Fibroblast of skin of scalp (primary cell): ENCODE results near the gene SLC9A9.

Experiments
- DNase-seq: peaks from one replicate; pipeline ENCODE4 v3.0.0-alpha.2; 2013

The SLC9A9 gene

GRCh38 chr3:143536817-143537535 is 311.3 kb downstream of the SLC9A9 start:
- peak; percentile 75 for DNase-seq

- DNase-seq: no peak
Measured at GRCh38 chr3:143535994-143536784, 312.1 kb downstream of the SLC9A9 start.

DNA sequence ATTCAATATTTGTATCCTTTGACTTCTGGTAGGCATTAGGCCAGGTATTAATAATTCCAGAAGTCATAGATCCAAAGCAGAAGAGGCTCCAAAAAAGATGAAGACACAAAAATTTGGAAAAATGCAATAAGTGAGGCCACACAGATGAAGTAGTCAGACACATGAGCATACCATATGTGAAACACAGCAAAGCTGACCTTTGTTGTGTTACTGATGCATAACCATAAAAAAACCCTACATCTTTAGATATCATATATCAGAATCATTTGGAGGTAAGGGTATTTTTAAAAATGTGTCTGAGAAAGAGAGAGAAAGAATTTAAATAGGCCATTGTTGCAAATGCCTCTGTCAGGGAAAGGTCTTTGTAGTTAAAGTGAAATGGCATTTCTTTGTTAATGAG is 314.9 kb downstream of the SLC9A9 start:
- DNase-seq: no peak

GRCh38 chr3:143532091-143532490 is 316.2 kb downstream of the SLC9A9 start:
- DNase-seq: no peak

DNA sequence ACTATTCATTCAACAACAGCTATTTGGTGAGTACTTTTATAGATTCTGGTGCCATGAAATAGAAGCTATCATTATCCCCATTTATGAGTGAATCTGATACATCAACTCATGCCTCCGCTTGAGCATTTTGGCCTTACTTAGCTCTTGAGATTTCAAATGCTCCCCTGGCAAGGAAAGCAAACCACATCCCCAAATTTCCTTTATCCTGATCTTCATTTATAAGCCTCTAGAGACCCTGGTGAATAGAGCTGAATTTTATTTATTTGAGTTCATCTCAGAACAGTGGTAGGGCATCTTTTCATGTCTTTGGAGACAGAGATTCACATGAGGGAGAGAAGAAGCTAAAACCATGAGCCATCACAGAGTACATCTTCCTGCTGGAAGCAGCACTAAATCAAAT is 317.2 kb downstream of the SLC9A9 start:
- DNase-seq: no peak

- no peak for DNase-seq
Measured at GRCh38 chr3:143529798-143530197, 318.5 kb downstream of the SLC9A9 start.

DNA sequence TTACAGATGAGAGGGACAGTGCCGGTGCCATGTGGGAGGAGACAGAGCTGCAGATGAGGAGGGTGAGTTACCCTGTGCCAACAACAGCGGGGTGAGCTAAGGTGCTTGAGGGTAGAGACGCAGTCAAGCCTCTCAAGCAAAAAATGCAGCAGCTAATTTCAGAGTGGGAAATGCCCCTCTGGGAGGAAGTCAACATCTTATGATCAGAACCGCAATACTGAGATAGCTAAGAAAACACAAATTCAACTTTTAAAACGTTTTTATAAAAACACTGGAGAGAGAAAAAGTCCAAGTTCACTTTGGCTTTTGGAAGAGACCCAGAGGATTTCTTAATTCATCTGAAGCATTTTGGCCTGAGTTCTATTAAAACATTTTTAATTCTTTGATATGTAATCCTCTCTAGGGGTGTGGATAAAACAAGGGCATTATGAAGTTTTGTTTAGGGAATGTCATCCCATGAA is 319.2 kb downstream of the SLC9A9 start:
- no peak for DNase-seq

GRCh38 chr3:143526011-143526545 is 322.2 kb downstream of the SLC9A9 start:
- DNase-seq: peak; percentile 56

DNA sequence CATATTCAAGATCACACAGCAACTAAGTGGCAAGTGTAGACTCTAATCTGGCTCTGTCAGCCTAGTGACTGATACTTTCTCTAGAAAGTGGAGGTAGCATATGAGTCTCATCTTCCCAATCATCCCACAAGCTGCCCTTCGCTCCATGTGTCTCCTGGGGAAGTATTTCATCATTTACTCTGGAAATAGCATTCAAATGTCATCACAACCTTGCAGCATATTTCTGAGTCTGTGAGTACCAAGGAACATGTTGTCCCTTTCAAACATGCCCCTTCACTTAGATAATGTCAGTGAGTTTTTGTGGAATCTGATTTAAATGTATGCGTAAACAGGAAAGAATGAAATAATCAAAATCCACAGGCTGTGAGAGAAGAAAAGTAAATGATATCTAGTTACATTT is 322.9 kb downstream of the SLC9A9 start:
- peak; percentile 72 for DNase-seq

- DNase-seq: no peak
Measured at GRCh38 chr3:143521803-143522202, 326.5 kb downstream of the SLC9A9 start.

GRCh38 chr3:143517131-143517530 is 331.1 kb downstream of the SLC9A9 start:
- DNase-seq: peak; percentile 49

DNA sequence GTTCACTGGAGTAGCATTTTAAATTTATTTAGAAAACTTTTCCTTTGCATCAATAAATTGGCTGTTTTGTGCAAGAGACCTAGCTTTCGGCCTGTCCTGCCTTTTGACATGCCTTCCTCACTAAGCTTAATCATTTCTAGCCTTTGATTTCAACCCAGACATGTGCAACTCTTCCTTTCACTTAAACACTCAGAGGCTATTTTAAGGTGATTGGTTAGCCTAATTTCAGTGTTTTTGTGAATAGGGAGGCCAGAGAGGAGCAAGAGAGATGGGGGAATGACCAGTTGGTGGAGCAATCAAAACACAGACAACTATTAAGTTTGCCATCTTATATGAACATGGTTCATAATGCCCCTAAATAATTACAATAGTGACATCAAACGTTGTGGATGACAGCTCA is 333.4 kb downstream of the SLC9A9 start:
- no peak for DNase-seq

DNA sequence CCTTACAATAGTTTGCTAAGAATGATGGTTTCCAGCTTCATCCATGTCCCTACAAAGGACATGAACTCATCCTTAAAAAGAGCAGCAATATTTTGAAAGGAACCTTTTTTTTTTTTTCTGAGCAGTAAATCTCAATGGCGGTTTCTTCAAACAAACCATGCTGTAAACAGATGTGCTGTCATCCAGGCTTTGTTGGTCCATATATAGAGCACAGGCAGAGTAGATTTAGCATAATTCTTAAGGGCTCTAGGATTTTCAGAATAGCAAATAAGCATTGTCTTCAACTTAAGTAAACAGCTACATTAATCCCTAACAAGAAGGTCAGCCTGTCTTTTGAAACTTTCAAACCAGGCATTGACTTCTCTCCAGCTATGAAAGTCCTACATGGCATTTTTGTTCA is 334.2 kb downstream of the SLC9A9 start:
- DNase-seq: no peak

GRCh38 chr3:143511174-143511879 is 336.9 kb downstream of the SLC9A9 start:
- no peak for DNase-seq

DNA sequence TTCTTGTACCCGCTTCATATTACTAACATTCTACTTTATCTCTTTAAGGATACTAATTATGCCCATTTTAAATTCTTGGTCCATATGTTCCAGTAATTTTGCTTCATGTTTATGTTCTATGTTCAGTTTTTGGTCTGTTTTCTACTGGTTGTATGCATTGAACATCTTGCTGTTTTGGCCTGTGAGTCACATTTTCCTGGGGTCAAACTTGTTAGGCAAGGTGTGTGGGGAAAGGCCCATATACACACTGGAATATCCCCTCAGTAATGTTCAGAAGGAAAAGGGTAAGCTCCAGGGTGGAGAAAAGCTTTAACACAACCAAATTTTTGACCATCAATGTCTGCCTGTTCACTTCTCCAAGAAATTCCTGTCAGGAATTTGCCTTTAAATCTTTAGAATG is 337.7 kb downstream of the SLC9A9 start:
- no peak for DNase-seq

- DNase-seq: peak; percentile 81
Measured at GRCh38 chr3:143507735-143508580, 340.3 kb downstream of the SLC9A9 start.

GRCh38 chr3:143506190-143506589 is 342.1 kb downstream of the SLC9A9 start:
- no peak for DNase-seq

DNA sequence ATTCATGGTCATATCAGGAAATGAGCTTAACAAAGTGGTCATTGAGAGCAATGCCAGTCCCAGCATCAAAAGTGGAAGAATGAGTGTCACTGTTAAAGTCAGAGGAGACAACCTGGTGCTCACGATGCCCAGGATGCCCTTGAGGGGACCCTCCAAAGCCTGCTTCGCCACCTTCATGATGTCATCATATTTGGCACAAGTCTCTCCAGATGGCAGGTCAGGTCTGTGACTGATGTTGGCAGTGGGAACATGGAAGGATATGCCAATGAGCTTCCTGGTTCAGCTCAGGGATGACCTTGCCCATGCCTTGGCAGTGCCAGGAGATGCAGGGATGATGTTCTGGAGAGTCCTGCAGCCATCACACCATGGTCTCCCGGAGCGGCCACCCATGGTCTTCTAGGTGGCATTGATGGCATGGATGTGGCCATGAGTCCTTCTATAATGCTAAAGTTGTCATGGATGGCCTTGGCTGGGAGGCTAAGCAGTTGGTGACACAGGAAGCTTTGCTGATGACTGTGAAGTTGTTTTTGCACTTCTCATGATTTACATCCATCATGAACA is 344.9 kb downstream of the SLC9A9 start:
- DNase-seq: no peak

DNA sequence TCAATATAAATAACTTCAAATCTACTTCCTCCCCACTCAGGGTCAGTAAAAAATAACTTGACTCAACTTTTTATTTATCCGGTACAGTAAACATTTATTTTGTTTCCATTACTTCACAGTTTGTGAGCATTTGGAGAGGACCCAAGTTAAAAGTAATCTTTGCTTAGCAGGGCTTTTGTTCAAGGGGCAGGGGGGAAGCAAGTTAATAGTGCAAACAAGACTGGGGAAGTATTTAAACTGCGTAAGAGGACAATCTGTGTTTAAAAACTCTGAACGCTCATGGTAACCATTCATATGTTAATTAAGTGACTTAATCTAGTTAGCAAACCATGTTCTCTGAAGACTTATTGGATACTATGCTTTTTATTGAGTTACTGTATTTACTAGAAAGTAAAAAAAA is 346.2 kb downstream of the SLC9A9 start:
- no peak for DNase-seq

DNA sequence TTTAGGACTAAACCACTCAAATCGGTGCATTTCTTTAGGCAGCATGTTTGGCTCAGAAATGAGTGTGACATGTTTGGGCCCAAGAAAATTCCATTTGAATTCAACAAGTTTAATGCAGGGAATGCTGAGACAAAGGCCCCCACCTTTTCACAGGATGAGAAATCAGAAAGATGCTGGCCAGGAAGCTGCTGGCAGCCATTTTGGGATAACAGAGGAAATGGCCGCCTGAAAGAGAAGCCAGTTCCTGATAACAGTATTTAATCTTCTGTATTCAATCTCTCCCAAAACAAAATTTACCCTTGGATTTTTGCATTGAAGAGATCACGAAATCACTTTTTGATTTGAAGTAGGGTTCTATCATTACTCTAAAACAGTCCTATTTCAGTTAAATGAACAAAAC is 350.9 kb downstream of the SLC9A9 start:
- no peak for DNase-seq

DNA sequence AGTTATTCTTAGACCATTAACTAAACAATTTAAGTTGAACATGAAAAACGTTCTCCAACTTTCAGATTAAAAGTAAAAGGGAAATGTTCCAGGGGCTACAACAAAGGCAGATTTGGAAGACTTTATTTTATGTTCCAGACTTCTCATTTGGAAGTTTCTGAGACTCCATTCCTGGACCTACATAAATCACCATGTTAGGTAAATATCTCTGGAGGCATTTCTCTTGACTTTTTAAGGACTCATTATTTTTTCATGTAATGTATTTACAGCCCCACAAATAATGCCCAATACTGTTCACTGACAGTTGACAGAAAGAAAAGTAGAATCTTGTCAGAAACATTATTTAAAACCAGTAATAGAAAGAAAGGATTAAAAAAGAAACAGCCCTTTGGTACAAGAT is 352.1 kb downstream of the SLC9A9 start:
- DNase-seq: no peak

DNA sequence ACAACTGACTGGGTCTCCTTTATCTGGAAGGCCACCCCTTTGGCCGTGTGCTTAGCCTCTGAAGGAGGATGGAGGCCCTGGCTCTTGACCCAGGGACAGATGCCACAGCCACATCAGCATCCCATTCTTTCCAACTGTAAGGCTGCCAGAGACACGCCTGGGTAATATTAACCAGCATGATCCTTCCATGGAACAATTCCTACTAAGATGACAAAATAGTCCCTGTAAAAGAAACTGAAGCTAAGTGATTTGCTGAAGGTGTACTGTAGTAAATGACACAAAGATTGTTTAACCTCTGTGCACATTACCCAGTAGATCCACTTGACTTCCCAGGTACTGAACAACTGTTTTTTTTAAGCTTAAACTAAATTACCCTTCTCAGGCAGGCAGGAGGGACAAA is 352.7 kb downstream of the SLC9A9 start:
- DNase-seq: no peak
